Testis (tissue), 2 donors: ENCODE measurements around the gene CT47A1.

Experiments used
- CTCF ChIP-seq, 3 experiments: fragments of 450-650 bp in 2 of 3; fragments of 200-600 bp in 1 of 3; sonication (generic) in 1 of 3; IDR thresholded peaks; one replicate each; pipeline ENCODE4 v1.5.1; 2016 to 2019; ENCODE audit warnings: antibody characterized with exemption in 3 of 3, mild to moderate bottlenecking in 2 of 3, moderate library complexity in 1 of 3
- POLR2A ChIP-seq: fragments of 450-650 bp; IDR thresholded peaks from one replicate; pipeline ENCODE4 v1.6.1; 2017; ENCODE audit warnings: antibody characterized with exemption, mild to moderate bottlenecking, moderate library complexity

GRCh38 chrX:121030083-121030482 is 44.5 kb upstream of the CT47A1 start:
- TF ChIP-seq CTCF (IDR thresholded peaks at IDR 0.05): no peak
- no peak for TF ChIP-seq POLR2A
